CD4-positive, alpha-beta T cell treated with Interleukin-1 beta for 1 hour (primary cell): ENCODE results near the gene ITM2B.

Source experiments
- DNase-seq, 2 donors: peaks; one replicate each; pipeline ENCODE4 v3.0.0-alpha.2; 2020 to 2022

The ITM2B gene

GRCh38 chr13:48264058-48264457 lies 31.1 kb downstream of the ITM2B start:
- no peak for DNase-seq

DNA sequence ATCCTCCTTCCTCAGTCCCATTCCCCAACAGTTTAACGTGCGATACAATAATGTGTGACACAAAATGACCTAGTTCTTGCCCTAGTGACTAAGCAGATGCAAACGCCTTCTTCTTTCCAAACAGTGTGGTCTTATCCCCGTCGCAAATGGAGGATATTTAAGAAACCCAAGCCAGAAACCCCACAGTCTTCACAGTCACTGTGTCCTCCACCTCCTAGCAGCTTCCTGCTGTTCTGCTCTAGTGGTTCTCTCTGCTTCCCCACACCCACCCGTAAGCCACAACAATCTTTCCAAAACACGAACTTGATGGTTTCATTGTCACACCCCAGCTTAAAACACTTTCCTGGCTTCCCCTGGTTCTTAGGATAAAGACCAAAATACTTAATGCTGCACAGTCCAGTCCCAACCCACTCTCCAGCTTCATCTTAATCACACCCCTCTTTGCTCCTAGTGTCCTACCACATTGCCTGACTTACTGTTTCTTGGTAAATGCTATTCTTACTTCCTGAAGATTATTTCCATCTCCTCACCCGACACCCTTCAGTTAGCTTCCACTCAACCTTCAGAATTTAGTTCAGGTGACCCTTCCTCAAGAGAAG lies 32.3 kb downstream of the ITM2B start:
- peak in 1 of 2 donors; percentile 38 for DNase-seq

DNA sequence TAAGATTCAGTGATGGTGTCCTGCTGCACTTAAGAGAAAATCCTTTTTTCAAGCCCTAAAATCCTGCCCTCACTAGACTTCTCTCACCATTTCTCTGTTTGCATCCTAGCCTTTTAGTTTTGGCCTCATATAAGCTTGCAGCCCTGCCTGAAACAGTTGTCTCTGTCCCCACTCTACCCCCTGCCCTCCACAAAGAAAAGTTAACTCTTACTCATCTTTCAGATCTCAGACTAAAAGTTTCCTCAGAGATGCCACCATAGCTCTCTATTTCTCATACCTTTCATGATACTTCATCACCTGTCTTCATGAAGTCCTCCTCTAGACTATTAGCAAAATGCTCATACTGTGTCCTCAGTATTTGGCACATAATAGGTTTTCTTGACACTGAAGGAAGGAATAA lies 33.1 kb downstream of the ITM2B start:
- no peak for DNase-seq

- no peak for DNase-seq
Measured at GRCh38 chr13:48266701-48267639, 34.0 kb downstream of the ITM2B start.

DNA sequence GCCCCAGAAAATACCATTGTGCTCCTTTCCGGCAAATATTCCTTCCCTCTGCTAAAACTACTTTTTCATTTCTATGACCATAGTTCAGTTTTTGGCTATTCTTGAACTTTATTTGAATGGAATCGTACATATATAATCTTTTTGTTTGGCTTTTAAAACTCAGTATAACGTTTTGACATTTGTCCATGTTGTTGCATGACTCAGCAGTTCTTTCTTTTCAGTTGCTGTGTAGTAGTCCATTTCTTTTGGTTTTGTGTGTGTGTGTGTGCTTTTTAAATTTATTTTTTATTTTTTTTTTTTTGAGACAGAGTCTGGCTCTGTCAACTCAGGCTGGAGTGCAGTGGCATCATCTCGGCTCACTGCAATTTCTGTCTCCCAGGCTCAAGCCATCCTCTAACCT lies 35.0 kb downstream of the ITM2B start:
- DNase-seq, result no peak

GRCh38 chr13:48273346-48273745 lies 40.3 kb downstream of the ITM2B start:
- no peak for DNase-seq

DNA sequence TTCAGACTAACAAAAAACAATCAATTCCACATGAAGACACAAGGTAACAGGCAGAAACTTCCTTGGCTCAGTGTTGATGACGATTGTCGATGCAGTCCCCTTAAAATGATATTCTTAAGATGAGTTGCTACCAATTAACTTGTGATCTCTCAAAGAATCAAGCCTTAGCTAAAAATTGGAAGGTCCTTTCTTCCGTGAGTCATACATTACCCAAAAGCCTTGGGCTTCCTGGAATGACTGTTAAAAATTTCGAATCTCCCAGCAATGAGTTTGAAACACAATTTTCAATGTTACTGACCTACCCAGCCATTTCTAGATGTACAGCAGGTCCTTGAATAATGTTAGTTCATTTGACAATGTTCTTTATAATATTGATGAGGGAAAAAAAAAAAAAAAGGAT lies 42.5 kb downstream of the ITM2B start:
- no peak for DNase-seq

DNA sequence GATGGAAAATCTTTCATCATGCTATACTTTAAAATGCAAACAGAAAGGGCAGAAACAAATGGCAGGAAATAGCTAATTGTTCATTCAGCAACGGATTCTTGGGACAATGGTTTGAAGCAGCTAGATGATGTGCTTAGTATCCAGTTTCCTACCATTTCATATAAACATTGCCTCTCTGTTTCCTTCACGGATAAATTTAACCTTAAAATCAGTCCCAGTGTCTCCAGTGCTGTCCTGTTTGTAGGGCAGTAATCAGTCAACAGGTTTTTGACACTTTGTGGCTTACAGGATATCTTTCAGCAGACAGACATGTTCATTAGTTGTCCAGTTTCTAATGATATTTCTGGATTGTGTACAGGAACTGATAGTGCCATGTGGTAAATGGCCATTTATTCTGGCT lies 45.8 kb downstream of the ITM2B start:
- DNase-seq, result no peak

- DNase-seq, result no peak
Measured at GRCh38 chr13:48281556-48281955, 48.5 kb downstream of the ITM2B start.

DNA sequence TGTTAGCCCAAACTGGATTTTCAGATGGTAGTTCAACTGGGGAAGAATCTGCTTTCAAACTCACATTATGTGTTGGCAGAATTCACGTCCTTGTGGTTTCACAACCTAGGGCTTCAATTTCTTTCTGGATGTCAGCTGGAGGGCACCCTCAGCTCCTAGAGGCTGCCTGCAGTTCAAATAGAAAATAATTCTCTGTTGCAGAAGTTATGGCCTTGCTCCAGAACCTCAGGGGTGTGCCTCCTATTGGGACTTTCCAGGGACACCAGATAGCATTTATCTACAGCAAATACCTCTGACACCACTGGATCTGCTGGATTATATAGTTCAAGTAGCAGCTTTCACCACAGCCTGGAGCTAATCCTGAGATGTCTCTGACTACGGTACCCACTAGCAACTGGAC lies 58.7 kb downstream of the ITM2B start:
- no peak for DNase-seq

DNA sequence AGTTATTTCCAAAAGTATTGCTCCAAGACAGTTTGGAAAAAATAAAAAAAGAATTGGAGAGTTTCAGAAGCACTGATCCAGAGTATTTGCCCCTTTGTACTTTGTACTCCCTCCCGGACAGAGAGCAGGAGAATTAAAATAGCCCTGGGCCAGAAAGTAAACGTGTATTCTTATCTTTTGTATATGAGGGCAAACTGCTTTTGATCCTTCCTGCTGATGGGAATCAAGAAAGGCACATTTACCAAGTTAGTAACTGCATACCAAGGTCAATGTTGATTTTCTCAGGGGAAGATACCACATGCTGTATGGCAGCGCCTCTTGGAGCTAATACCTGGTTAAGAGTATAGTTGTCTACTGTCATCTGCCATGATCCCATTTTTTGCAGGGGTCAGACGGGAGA lies 59.6 kb downstream of the ITM2B start:
- no peak for DNase-seq

GRCh38 chr13:48294653-48295052 lies 61.6 kb downstream of the ITM2B start:
- DNase-seq, result no peak

DNA sequence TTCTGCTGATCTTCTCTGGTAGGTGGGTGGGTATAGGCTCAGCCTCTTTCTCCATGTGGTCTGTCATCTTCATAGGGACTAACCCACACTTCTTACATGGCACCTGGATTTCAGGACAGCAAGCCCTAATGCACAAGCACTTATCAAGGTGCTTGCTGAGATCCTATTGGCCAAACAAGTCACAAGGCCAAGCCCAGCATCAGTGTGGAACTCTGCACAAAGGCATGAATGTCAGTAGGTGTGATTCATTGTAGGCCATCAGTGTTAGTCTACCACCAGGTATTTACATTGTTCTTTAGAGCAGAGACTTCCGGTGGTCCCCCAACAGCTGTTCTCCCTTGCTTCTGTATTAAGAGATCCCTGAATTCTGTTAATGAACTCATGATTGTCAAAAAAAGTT lies 62.3 kb downstream of the ITM2B start:
- no peak for DNase-seq

DNA sequence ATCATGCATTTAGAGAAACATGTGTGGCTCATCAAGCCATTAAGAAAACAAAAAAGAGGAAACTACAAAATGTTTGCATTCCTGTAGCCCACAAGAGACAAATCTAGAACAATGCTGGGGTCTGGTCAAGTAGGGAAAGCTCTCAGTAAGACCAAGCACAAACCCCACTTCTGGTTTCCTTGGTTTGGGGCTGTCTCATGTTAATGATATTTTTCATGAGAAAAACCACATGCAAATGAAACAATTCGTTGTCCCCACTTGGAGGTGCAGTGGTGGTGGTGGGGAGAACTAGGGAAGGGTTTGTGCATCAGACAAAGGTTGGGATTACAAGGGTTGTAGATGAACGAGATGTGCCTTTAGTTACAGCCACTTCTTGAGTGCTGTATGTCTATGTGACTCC lies 63.5 kb downstream of the ITM2B start:
- no peak for DNase-seq

- no peak for DNase-seq
Measured at GRCh38 chr13:48297131-48297786, 64.3 kb downstream of the ITM2B start.

DNA sequence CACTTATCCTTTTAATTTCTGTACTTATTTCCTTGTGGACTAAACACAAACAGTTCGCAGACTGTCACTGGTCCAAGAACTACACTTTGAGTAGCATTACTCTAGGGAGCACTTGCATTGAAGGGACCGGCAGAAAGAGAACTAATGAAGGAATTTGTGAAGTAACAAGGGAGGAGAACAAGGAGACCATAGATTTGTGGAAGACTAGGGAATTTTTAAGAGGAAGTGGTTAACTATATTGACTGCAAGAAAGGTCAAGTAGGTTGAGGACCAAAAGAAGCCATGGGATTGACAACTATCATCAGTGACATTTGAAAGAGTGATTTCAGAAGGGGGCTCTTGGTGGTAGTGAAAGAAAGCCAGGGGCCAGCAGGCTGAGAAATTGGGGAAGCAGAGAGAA lies 66.6 kb downstream of the ITM2B start:
- no peak for DNase-seq

DNA sequence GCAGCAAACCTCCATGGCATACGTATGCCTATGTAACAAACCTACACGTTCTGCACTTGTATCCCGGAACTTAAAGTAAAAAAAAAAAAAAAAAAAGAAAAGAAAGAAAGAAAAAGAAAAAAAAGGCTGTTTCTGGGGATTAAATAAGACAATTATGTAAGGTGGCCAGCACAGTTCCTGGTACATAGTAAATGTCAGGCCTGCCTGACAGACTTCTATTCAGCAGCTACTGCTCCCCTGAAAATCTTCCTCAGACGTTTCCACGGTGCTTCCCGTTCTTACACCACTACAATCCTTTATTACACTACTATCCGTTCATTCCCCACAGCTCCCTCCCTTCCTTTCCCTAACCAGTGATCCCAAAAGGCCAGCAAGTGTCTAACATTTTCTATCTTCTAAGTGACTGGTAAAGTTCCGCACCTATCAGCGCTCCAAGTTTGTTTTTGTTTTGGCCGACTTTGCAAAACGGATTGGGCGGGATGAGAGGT lies 69.9 kb downstream of the ITM2B start:
- no peak for DNase-seq

DNA sequence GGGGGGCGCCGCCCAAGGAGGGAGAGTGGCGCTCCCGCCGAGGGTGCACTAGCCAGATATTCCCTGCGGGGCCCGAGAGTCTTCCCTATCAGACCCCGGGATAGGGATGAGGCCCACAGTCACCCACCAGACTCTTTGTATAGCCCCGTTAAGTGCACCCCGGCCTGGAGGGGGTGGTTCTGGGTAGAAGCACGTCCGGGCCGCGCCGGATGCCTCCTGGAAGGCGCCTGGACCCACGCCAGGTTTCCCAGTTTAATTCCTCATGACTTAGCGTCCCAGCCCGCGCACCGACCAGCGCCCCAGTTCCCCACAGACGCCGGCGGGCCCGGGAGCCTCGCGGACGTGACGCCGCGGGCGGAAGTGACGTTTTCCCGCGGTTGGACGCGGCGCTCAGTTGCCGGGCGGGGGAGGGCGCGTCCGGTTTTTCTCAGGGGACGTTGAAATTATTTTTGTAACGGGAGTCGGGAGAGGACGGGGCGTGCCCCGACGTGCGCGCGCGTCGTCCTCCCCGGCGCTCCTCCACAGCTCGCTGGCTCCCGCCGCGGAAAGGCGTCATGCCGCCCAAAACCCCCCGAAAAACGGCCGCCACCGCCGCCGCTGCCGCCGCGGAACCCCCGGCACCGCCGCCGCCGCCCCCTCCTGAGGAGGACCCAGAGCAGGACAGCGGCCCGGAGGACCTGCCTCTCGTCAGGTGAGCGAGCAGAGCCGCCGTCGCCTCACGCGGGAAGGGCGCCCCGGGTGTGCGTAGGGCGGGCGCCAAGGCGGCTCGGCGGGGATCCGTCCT lies 70.5 kb downstream of the ITM2B start, which contains the start of gene RB1:
Gene RB1, plus strand, starts transcription at position 393 of the 784 bp plus-strand sequence. Its CDS starts 162 bp downstream, at position 555.
- DNase-seq, result peak; percentile 94

GRCh38 chr13:48304143-48304876 lies 71.3 kb downstream of the ITM2B start:
- peak; percentile 36 to 61 for DNase-seq

DNA sequence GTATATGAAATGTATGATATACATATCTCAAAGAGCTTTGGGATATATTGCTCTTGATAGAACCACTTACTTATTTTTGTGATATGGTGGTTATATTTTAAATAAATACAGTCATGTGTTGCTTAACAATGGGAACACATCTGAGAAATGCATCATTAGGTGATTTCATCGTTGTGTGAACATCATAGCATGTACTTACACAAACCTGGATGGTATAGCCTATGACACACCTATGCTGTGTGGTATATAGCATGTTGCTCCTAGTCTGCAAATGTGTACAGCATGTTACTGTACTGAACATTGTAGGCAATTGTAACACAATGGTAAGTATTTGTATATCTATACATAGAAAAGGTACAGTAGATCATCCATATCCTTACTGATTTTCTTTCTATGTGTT lies 78.2 kb downstream of the ITM2B start:
- DNase-seq, result no peak

DNA sequence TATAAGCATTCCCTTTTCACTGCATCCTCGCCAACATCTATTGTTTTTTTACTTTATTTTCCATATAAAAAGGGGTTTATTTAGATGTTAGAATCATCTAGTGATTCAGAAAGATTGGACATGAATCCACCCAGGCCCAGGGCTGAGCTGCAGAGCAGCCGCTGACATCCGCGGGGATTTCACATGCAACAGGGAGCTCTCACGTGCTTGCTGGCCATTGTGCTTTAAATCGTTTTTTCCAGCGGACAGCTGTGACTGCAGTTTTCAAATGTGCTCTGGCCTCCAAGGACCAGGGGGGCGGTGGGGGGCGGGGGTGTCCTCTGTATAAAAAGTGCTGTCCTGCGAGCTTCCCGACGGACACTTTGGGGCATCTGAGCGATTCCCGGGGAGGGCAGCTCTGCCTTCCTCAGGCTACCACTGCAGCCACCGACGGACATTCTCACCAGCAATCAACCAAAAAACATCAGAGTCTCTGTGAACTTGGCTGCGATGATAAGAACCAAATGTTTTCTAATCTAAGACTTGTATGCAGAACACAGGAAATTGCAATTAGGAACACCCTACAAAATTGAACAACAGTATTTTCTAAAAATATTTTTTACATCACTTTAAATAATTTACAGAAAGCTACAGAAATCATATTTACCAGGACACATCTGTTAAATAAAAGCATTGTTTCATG lies 83.1 kb downstream of the ITM2B start:
- no peak for DNase-seq
